Stomach (tissue), 4 donors: ENCODE results near the gene NCOA5.

Experiments
- CTCF ChIP-seq, 7 experiments: fragments of 450-650 bp in 4 of 7; fragments of 200-600 bp in 3 of 7; sonication (generic) in 3 of 7; IDR thresholded peaks; one replicate each; pipeline ENCODE4 v1.5.1; 2016 to 2019; ENCODE audit warnings: antibody characterized with exemption in 7 of 7, control low read depth in 2 of 7, mild to moderate bottlenecking in 1 of 7
- EP300 ChIP-seq: sonication (generic); formaldehyde crosslinking; IDR thresholded peaks from one replicate; pipeline ENCODE4 v1.6.1; 2017; ENCODE audit warnings: antibody characterized with exemption
- POLR2A ChIP-seq, 4 donors: fragments of 450-650 bp; IDR thresholded peaks; one replicate each; pipeline ENCODE4 v1.6.1; 2016; ENCODE audit warnings: antibody characterized with exemption in 4 of 4, control low read depth in 2 of 4, mild to moderate bottlenecking in 1 of 4, moderate library complexity in 1 of 4
- POLR2AphosphoS5 ChIP-seq, 3 donors: sonication (generic); formaldehyde crosslinking; IDR thresholded peaks; one replicate each; pipeline ENCODE4 v1.6.1; 2016; ENCODE audit warnings: antibody characterized with exemption in 3 of 3

GRCh38 chr20:46122516-46123481 lies 33.0 kb upstream of the NCOA5 start:
- TF ChIP-seq POLR2A (IDR thresholded peaks at IDR 0.05) (no peak), CTCF (IDR thresholded peaks at IDR 0.05) (no peak), POLR2AphosphoS5 (IDR thresholded peaks at IDR 0.05) (no peak), EP300 (no peak)
